AG09309 (cell line): ENCODE measurements around the gene SLC26A1.

Experiments
- DNase-seq: peaks from one replicate; pipeline ENCODE4 v3.0.0-alpha.2; 2010; ENCODE audit warnings: low read depth
- H3K4me3 ChIP-seq: 2 replicates; pipeline ENCODE4 v1.5.1; 2011; ENCODE audit warnings: mild to moderate bottlenecking, low read depth, low read length, moderate library complexity; ENCODE audit not compliant: control insufficient read depth
- TF ChIP-seq, protein P1 (sequence below): IDR thresholded peaks from 2 replicates; pipeline ENCODE4 v1.5.1; 2011; ENCODE audit warnings: mild to moderate bottlenecking, low read depth, low read length, inconsistent platforms; ENCODE audit not compliant: insufficient read depth, control insufficient read depth; ENCODE audit errors: missing control alignments

Gene SLC26A1

GRCh38 chr4:1009542-1010394 lies 16.6 kb upstream of the SLC26A1 start:
- H3K4me3 ChIP-seq = peak overlapping the region; percentile 54
- TF ChIP-seq, protein P1, sequence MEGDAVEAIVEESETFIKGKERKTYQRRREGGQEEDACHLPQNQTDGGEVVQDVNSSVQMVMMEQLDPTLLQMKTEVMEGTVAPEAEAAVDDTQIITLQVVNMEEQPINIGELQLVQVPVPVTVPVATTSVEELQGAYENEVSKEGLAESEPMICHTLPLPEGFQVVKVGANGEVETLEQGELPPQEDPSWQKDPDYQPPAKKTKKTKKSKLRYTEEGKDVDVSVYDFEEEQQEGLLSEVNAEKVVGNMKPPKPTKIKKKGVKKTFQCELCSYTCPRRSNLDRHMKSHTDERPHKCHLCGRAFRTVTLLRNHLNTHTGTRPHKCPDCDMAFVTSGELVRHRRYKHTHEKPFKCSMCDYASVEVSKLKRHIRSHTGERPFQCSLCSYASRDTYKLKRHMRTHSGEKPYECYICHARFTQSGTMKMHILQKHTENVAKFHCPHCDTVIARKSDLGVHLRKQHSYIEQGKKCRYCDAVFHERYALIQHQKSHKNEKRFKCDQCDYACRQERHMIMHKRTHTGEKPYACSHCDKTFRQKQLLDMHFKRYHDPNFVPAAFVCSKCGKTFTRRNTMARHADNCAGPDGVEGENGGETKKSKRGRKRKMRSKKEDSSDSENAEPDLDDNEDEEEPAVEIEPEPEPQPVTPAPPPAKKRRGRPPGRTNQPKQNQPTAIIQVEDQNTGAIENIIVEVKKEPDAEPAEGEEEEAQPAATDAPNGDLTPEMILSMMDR = no peak
- no peak for DNase-seq

- H3K4me3 ChIP-seq = peak overlapping the region; percentile 54
- TF ChIP-seq, protein P1 = no peak
- no peak for DNase-seq
Measured at GRCh38 chr4:1008840-1009541, 15.8 kb upstream of the SLC26A1 start.

- no peak overlapping the region for H3K4me3 ChIP-seq
- no peak for DNase-seq
- TF ChIP-seq, protein P1 = no peak
Measured at GRCh38 chr4:1006856-1007255, 13.7 kb upstream of the SLC26A1 start.

DNA sequence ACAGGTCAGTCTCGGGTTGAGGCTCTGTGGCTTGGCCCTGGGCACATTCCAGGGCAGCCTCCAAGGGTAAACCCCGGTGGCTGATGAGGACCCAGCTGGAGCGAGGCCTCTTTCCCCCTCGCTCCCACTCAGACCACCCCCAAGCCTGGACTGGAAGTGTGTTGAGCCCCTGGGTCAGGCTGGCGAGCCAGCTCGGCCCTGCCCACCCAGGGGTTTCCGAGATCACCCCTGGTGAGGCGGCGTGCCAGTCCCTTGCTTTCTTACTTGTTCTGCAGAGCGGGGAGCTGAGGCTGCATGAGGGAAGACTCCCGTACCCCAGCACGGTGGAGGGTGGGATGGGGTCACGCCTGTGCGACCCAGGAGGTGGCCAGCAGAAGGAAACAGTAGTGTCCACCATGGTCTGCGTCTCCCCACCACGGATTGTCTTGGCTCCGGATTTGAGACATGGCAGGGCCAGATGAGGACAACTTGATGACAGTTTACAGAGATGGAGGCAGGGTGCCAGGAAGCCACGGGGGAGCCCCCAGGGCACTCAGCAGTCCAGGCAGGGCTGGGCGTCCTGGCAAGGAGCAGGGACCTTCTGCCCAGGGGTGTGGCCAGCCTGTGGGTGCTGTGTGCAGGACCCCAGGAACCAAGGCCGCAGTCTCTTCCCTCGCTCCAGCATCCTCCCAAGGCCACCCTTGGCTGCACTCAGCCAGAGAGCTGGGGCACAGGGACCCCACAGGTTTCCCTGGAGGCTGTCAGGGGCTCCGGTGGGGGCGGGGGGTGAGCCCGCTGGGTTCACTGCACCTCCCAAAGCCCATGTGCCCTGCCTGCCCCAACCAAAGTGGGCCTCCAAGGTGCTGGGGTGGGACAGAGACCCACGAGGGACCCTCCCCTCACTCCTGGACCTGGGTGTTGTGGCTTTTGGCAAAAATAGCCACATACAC lies 11.6 kb upstream of the SLC26A1 start:
- no peak for DNase-seq
- H3K4me3 ChIP-seq = no peak overlapping the region
- TF ChIP-seq, protein P1 = no peak

GRCh38 chr4:1004071-1004418 lies 10.8 kb upstream of the SLC26A1 start:
- no peak for DNase-seq
- H3K4me3 ChIP-seq = no peak overlapping the region
- TF ChIP-seq, protein P1 = no peak

DNA sequence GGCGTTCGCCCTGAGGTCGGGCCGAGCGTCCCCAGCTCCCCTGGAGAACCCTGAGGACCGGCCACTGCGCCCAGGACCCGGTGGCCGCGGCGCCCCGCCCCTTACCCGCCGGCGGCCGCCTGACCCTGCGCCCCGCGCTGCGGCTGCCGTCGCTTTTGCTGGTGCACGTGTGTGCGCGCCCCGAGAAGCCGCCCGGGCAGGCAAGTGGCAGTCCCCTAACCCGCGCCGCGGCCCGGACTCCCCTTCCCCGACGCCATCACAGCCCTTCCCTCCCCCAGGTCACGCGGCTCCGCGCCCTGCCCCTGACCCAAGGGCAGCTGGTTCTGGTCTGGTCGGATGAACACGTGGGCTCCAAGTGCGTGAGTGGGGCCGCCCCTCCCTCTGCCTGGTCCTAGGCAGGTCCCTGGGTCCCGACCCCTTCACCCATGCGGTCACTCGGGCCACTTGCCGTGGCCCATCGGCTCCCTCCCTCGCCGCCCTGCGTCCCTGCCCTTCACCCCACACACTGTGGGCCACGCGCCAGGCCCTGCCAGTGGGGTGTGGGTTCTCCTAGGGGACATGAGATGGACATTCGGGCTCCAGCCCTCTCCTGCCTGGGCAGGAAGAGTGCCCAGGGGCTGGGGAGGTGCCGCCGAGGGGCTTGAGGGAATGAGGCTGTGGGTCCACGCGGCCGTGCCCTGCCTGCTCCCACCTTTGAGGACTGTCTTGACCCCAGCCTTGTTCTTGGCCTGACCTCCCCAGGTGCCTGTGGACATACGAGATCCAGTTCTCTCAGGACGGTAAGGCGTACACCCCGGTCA lies 10.3 kb upstream of the SLC26A1 start:
- no peak overlapping the region for H3K4me3 ChIP-seq
- no peak for DNase-seq
- TF ChIP-seq, protein P1 = no peak
